OCI-LY7 (cell line): ENCODE measurements around the gene B3GAT3.
"Not testable (repeated sequence)": the region's sequence is repeated elsewhere in the genome, so short reads cannot be mapped to it uniquely, and the experiment has no call there.

Source experiments
- CTCF ChIP-seq: fragments of 200-600 bp; sonication (generic); conservative IDR thresholded peaks from 2 replicates; pipeline ENCODE4 v1.5.1; 2014; ENCODE audit warnings: mild to moderate bottlenecking, antibody characterized with exemption, low read length, moderate library complexity, mixed read lengths
- EZH2phosphoT487 ChIP-seq: fragments of 200-600 bp; sonication (generic); IDR thresholded peaks from 2 replicates; pipeline ENCODE4 v1.6.1; 2018; ENCODE audit warnings: low read depth, borderline replicate concordance, mild to moderate bottlenecking, mixed run types, antibody characterized with exemption, low read length, moderate library complexity, mixed read lengths

GRCh38 chr11:62570903-62571302 is 50.9 kb downstream of the B3GAT3 start:
- not testable (repeated sequence) for TF ChIP-seq CTCF, EZH2phosphoT487
